Effector memory CD8-positive, alpha-beta T cell (primary cell): ENCODE results near the gene NAA25.
A peak's percentile ranks its signal among the peaks of the same experiment; 100 is the strongest.
"Not testable (repeated sequence)": the region's sequence is repeated elsewhere in the genome, so short reads cannot be mapped to it uniquely, and the experiment has no call there.

Experiments
- ATAC-seq: fragments of 150-1000 bp; cut with Tn5 transposase; replicated peaks from 2 replicates; pipeline ENCODE4 v1.10.0; 2021; ENCODE audit warnings: mild to moderate bottlenecking, moderate library complexity
- DNase-seq, 3 experiments: peaks; one replicate each; pipeline ENCODE4 v3.0.0; 2021
- H3K27ac Mint-ChIP-seq, 2 donors: one replicate each; pipeline ENCODE4 v1.8.0; 2022; ENCODE audit warnings: mild to moderate bottlenecking in 2 of 2, mixed read lengths in 2 of 2, moderate library complexity in 2 of 2
- H3K27me3 Mint-ChIP-seq, 2 donors: one replicate each; pipeline ENCODE4 v1.8.0; 2022; ENCODE audit warnings: mixed read lengths in 2 of 2
- H3K36me3 Mint-ChIP-seq: one replicate; pipeline ENCODE4 v1.8.0; 2022; ENCODE audit warnings: mild to moderate bottlenecking, moderate library complexity, mixed read lengths; ENCODE audit not compliant: insufficient read depth
- H3K4me1 Mint-ChIP-seq, 2 donors: one replicate each; pipeline ENCODE4 v1.8.0; 2022; ENCODE audit warnings: low read depth in 2 of 2, mixed read lengths in 2 of 2
- H3K4me3 Mint-ChIP-seq, 2 donors: one replicate each; pipeline ENCODE4 v1.8.0; 2022; ENCODE audit warnings: mild to moderate bottlenecking in 2 of 2, mixed read lengths in 2 of 2, moderate library complexity in 2 of 2
- H3K9me3 Mint-ChIP-seq, 2 donors: one replicate each; pipeline ENCODE4 v1.8.0; 2022; ENCODE audit warnings: mixed read lengths in 2 of 2

NAA25 gene

GRCh38 chr12:112007945-112008344 is 100.6 kb downstream of the NAA25 start:
- H3K36me3 Mint-ChIP-seq, result peaks cover 13% of the 10 kb centered on the region
- H3K27me3 Mint-ChIP-seq, result no peaks in the 10 kb centered on the region
- DNase-seq (no peak), ATAC-seq (no peak)
- no peak overlapping the region for H3K4me3 Mint-ChIP-seq
- H3K9me3 Mint-ChIP-seq, result no peaks in the 10 kb centered on the region
- no peak overlapping the region for H3K27ac Mint-ChIP-seq
- H3K4me1 Mint-ChIP-seq, result peaks cover 23 to 35% of the 10 kb centered on the region in 2 donors

- Mint-ChIP-seq H3K27me3 (no peaks in the 10 kb centered on the region), H3K36me3 (peaks cover 2% of the 10 kb centered on the region), H3K27ac (peak overlapping the region; percentile 28), H3K4me1 (peaks cover 10 to 21% of the 10 kb centered on the region in 2 donors), H3K4me3 (no peak overlapping the region), H3K9me3 (no peaks in the 10 kb centered on the region)
- ATAC-seq (no peak), DNase-seq (no peak)
These were observed 102.9 kb downstream of the NAA25 start for GRCh38 chr12:112005419-112006395.

GRCh38 chr12:112004041-112004440 is 104.5 kb downstream of the NAA25 start:
- Mint-ChIP-seq H3K27me3 (no peaks in the 10 kb centered on the region), H3K4me3 (no peak overlapping the region), H3K27ac (no peak overlapping the region), H3K4me1 (peaks cover 16 to 27% of the 10 kb centered on the region in 2 donors), H3K9me3 (no peaks in the 10 kb centered on the region), H3K36me3 (no peaks in the 10 kb centered on the region)
- DNase-seq (no peak), ATAC-seq (no peak)

- Mint-ChIP-seq H3K4me1 (peaks cover 26 to 47% of the 10 kb centered on the region in 2 donors), H3K36me3 (peaks cover 3% of the 10 kb centered on the region), H3K27ac (peak overlapping the region; percentile 81 to 93), H3K27me3 (no peaks in the 10 kb centered on the region), H3K4me3 (peak overlapping the region; percentile 90 to 91), H3K9me3 (no peaks in the 10 kb centered on the region)
- ATAC-seq (peak; percentile 15), DNase-seq (no peak)
These were observed 107.0 kb downstream of the NAA25 start for GRCh38 chr12:112001576-112001975.

- H3K36me3 Mint-ChIP-seq, result peaks cover 3% of the 10 kb centered on the region
- H3K4me1 Mint-ChIP-seq, result peaks cover 28 to 50% of the 10 kb centered on the region in 2 donors
- H3K27ac Mint-ChIP-seq, result peak overlapping the region; percentile 81 to 93
- H3K4me3 Mint-ChIP-seq, result peak overlapping the region; percentile 90 to 91
- no peaks in the 10 kb centered on the region for H3K9me3 Mint-ChIP-seq
- DNase-seq, result no peak
- peak; percentile 49 for ATAC-seq
- H3K27me3 Mint-ChIP-seq, result no peaks in the 10 kb centered on the region
These were observed 107.8 kb downstream of the NAA25 start for GRCh38 chr12:112000820-112001219.

- Mint-ChIP-seq H3K4me3 (peak overlapping the region; percentile 49 to 91), H3K4me1 (peaks cover 42 to 58% of the 10 kb centered on the region in 2 donors), H3K27ac (peak overlapping the region; percentile 81 to 93)
- not testable (repeated sequence) for ATAC-seq, H3K36me3 Mint-ChIP-seq, H3K9me3 Mint-ChIP-seq, DNase-seq, H3K27me3 Mint-ChIP-seq
These were observed 109.5 kb downstream of the NAA25 start for GRCh38 chr12:111999129-111999528.

GRCh38 chr12:111998015-111998414 is 110.6 kb downstream of the NAA25 start:
- H3K36me3 Mint-ChIP-seq, result peaks cover 3% of the 10 kb centered on the region
- H3K4me3 Mint-ChIP-seq, result peak overlapping the region; percentile 49 to 91
- peaks cover 50 to 65% of the 10 kb centered on the region in 2 donors for H3K4me1 Mint-ChIP-seq
- no peaks in the 10 kb centered on the region for H3K27me3 Mint-ChIP-seq
- ATAC-seq (no peak), DNase-seq (no peak)
- H3K9me3 Mint-ChIP-seq, result no peaks in the 10 kb centered on the region
- peak overlapping the region; percentile 81 to 93 for H3K27ac Mint-ChIP-seq

- Mint-ChIP-seq H3K9me3 (no peaks in the 10 kb centered on the region), H3K27ac (peak overlapping the region; percentile 71 to 74), H3K4me1 (peaks cover 54 to 67% of the 10 kb centered on the region in 2 donors), H3K36me3 (peaks cover 3% of the 10 kb centered on the region), H3K27me3 (no peaks in the 10 kb centered on the region), H3K4me3 (peak overlapping the region; percentile 51 to 91)
- ATAC-seq (no peak), DNase-seq (no peak)
These were observed 111.3 kb downstream of the NAA25 start for GRCh38 chr12:111997300-111997699.

GRCh38 chr12:111995782-111996480 is 112.7 kb downstream of the NAA25 start:
- peak overlapping the region; percentile 83 to 94 for H3K4me3 Mint-ChIP-seq
- H3K9me3 Mint-ChIP-seq, result no peaks in the 10 kb centered on the region
- no peak for DNase-seq
- ATAC-seq, result no peak
- H3K27me3 Mint-ChIP-seq, result no peaks in the 10 kb centered on the region
- H3K27ac Mint-ChIP-seq, result peak overlapping the region; percentile 71 to 76
- peaks cover 6% of the 10 kb centered on the region for H3K36me3 Mint-ChIP-seq
- peaks cover 61 to 76% of the 10 kb centered on the region in 2 donors for H3K4me1 Mint-ChIP-seq

- not testable (repeated sequence) for DNase-seq, H3K27me3 Mint-ChIP-seq, H3K36me3 Mint-ChIP-seq, H3K9me3 Mint-ChIP-seq
- Mint-ChIP-seq H3K4me3 (peak overlapping the region; percentile 83 to 94), H3K27ac (peak overlapping the region; percentile 83 to 89), H3K4me1 (peaks cover 54 to 72% of the 10 kb centered on the region in 2 donors)
- peak; percentile 41 for ATAC-seq
These were observed 114.1 kb downstream of the NAA25 start for GRCh38 chr12:111994211-111995111.

- no peak for DNase-seq
- Mint-ChIP-seq H3K27ac (peak overlapping the region; percentile 83 to 89), H3K27me3 (no peaks in the 10 kb centered on the region), H3K36me3 (peaks cover 9% of the 10 kb centered on the region), H3K9me3 (no peaks in the 10 kb centered on the region), H3K4me3 (peak overlapping the region; percentile 83 to 94), H3K4me1 (peaks cover 52 to 73% of the 10 kb centered on the region in 2 donors)
- peak; percentile 77 for ATAC-seq
These were observed 115.1 kb downstream of the NAA25 start for GRCh38 chr12:111993292-111994150.

GRCh38 chr12:111992464-111992863 is 116.1 kb downstream of the NAA25 start:
- peak overlapping the region; percentile 83 to 94 for H3K4me3 Mint-ChIP-seq
- H3K9me3 Mint-ChIP-seq, result no peaks in the 10 kb centered on the region

More at GRCh38 chr12:111992464-111992863, 116.1 kb downstream of the NAA25 start:
- Mint-ChIP-seq H3K27me3 (no peaks in the 10 kb centered on the region), H3K27ac (peak overlapping the region; percentile 83 to 89), H3K4me1 (peaks cover 52 to 71% of the 10 kb centered on the region in 2 donors), H3K36me3 (peaks cover 7% of the 10 kb centered on the region)
- DNase-seq (no peak), ATAC-seq (no peak)
